ENCODE results near the gene GATD1.

GRCh38 chr11:719214-720016, 57.9 kb downstream of the GATD1 start:
- TF ChIP-seq, protein P1, sequence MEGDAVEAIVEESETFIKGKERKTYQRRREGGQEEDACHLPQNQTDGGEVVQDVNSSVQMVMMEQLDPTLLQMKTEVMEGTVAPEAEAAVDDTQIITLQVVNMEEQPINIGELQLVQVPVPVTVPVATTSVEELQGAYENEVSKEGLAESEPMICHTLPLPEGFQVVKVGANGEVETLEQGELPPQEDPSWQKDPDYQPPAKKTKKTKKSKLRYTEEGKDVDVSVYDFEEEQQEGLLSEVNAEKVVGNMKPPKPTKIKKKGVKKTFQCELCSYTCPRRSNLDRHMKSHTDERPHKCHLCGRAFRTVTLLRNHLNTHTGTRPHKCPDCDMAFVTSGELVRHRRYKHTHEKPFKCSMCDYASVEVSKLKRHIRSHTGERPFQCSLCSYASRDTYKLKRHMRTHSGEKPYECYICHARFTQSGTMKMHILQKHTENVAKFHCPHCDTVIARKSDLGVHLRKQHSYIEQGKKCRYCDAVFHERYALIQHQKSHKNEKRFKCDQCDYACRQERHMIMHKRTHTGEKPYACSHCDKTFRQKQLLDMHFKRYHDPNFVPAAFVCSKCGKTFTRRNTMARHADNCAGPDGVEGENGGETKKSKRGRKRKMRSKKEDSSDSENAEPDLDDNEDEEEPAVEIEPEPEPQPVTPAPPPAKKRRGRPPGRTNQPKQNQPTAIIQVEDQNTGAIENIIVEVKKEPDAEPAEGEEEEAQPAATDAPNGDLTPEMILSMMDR (IDR thresholded peaks at IDR 0.05) = no peak
- TF ChIP-seq POLR2A (IDR thresholded peaks at IDR 0.05) = no peak

Measured in testis (tissue), 2 donors.